DMS114 treated with DMSO at 0.1 percent for 48 hours (cell line): ENCODE data around the gene KIF2A.

ENCODE experiments used
- DNase-seq: peaks from one replicate; lab custom pipeline; 2025; ENCODE audit not compliant: unreplicated experiment; lab: John Stamatoyannopoulos, UW

KIF2A gene

DNA sequence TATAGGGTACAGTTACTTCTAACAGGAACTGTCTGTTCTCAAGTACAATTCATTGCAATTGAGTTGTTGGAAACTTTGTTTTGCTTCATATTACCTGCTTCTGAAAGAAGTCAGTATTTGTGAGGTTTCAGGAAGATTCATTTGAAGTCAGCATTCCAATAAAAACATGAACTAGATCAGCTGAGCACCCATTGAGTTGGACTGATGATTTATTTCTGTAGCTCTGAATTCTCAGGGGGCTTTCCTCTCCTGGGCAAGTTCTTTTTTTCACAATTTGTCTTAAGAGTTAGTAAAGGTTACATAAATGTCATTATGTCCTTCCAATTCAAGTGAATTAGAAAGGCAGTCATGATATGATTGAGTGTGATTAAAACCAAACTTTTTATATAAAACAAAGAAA is 16.2 kb upstream of the KIF2A start:
- DNase-seq, result no peak

DNA sequence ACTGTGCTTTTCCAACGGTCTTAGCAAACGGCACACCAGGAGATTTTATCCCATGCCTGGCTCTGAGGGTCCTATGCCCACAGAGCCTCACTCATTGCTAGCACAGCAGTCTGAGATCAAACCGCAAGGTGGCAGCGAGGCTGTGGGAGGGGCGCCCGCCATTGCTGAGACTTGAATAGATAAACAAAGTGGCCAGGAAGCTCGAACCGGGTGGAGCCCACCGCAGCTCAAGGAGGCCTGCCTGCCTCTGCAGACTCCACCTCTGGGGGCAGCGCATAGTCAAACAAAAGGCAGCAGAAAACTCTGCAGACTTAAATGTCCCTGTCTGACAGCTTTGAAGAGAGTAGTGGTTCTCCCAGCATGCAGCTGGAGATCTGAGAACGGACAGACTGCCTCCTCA is 14.2 kb upstream of the KIF2A start:
- peak; percentile 12 for DNase-seq

DNA sequence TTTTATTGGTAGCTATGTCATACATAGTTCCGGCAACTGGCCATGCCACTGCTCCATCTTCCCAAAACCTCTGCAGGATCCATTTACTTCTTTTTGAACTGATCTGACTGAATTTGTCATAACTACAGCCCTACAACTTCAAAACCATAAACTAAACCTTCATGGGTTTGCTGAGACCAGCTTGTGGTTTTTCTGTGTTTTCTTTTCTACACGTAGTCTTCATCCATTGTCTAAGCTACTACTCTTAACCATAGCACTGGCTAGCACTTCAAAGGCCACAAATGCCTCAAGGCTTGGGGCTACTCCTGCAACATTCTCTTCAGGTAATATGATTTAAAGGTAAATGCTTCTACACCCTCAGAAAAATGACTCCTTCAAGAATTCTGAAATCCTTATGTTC is 9.0 kb upstream of the KIF2A start:
- DNase-seq, result no peak

DNA sequence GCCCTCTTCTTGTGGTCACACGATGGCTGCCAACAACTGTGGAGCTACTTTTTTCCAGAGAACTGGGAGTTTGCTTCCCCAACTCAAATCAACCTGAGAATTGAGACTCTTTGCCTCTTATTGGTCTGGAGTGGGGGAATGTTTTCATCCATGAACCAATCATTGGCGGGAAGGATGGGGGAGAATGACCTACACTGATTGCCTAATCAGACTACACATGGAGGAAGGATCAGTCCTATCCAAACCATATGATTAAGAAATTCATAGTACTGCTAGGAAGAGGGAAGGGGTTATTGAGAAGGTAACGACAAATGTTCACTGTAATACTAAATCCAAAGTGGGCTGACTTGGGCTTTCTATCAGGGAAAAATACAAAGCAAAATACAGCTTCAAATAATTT is 7.9 kb upstream of the KIF2A start:
- no peak for DNase-seq

DNA sequence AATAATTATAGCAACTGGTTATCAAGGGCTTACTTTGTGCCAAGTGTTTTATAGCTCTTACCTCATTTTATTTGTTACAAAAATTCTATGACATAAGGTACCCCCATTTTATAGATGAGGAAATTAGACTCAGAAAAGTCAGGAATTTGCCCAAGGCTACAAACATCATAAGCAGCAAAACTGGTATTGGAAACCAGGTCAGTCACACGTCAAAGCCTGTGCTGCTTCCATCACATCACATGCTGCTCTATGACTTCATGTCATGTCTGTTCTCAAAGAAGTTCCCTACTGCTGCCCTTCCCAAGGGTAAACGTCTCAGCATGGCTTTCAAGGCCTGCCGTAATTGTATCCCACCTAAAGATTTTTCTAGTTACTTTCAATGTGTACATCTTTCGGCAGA is 6.9 kb upstream of the KIF2A start:
- no peak for DNase-seq

DNA sequence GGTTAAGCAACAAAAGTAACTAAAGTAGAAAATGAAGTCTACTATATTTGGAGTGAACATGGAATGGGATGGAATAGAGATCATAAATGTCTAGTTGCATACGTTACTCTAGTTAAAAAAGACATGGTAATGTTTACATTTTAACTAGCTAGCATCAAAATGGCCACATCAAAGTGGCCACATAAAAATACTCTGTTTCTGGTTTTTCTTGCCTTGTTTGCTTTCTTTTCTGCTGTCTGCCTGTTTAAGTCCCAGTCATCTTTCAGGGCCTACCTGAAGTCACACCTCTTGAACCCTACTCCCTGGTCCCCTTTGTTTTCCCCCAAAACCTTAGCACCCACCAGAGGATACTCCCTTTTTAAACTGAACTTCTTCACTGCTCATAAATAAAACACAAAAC is 6.4 kb upstream of the KIF2A start:
- no peak for DNase-seq

DNA sequence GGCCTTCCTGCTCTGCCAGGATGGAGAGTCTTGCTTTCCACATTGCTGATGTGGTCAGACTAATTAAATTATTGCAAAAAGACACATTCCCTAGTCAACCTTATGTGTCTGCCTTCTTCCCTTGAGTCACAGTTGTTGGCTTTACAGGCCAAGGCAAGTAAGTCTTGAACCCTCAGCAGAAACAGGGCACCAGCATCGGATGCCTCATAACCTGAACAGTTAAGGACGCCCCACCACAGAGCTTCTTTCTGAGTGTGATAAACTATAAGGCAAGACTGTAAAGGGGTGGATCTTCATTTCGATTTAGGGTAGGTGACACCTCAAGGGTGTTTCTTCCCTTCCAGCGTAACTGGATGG is 670 bp upstream of the KIF2A start:
- DNase-seq, result no peak

DNA sequence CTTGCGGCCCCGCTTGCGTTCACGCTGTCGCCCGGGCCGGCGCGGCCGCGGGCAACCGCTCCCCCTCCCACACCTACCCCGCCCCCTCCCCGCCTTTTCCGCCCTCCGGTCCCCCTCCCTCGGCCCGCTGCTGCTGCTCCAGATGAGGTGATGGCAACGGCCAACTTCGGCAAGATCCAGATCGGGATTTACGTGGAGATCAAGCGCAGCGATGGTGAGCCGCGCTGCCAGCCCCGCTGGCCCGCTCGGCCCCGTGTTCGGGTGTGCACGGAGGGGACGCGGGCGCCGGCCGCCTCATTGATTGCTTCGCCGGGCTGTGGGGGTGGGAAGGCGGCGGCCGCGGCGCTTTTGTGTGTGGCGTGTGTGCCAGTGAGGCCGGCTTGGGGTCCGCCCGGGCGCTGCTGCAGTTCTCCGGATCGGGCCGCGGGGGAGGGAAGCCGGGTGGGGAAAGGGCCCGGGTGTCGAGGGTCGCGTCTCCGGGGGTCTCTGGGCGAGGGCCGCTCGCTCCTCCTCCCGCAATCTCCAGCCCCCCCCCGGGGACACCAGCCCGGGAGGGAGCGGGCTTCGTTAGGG is 403 bp downstream of the KIF2A start:
- DNase-seq, result no peak

DNA sequence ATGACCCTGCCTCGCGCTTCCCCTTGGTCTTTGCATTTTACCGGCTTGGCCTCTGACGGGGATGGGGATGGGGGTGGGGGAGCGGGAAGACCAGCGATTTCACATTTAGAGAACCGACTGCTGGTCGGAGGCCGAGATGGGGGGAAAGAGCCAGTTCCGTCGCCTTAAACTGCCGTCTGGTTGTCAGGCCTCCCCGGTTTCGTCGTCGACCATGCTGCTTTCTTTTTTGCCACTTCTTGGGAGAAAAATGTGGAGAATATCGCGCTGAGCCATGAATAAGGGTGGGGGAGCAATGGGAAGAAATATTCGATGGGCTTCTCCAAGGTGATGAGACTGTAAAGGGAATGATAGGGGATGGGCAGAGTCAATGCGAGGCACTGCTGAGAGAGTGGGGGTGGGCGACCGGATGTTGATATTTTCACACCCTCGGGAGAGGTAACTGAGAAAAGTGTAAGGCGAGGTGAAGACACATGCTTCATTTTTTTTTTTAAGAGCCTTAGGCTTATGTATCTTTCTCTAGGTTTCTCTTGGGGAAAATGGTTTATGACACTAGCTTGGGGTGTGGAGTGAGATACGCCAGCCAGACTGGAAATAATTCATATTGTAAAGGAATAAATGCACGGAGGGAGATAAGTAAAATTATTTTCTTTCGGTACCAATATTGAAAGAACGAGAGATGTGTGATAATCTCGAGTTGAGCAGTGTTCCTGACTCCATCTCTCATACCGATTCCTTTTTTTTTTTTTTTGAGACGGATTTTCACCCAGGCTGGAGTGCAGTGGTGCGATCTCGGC is 1.1 kb downstream of the KIF2A start:
- DNase-seq, result no peak

DNA sequence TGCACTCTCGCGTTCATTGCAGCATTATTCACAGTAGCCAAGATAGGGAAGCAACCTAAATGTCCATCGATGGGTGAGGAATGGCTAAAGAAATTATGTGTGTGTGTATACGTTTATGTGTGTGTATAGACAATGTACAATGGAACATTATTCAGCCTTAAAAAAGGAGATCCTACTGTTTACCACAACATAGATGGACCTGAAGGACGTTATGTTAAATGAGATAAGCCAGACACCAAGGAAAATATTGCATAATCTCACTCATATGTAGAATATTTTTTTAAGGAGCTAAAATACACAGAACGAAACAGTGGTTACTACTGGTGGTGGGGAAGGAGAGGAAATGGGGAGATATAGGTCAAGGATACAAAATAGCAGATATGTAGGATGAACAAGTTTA is 2.4 kb downstream of the KIF2A start:
- no peak for DNase-seq

DNA sequence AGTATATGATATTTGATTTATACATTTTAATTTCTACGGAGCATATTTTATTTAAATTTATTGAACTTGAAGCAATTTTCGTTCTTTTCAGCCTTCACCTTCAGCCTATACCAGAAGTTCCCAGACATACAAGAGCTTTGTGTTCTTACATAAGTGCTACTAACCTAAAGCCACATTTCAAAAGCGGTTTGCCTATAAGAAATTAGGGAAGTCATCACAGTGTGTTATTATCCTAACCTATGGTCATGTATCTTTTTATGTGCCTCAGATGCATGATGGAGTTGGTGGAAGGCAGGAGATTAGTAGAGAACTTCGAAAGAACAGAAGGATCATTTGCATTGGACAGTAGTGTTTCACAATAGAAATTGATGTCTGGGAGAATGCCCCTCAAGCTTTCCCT is 3.1 kb downstream of the KIF2A start:
- DNase-seq, result no peak

DNA sequence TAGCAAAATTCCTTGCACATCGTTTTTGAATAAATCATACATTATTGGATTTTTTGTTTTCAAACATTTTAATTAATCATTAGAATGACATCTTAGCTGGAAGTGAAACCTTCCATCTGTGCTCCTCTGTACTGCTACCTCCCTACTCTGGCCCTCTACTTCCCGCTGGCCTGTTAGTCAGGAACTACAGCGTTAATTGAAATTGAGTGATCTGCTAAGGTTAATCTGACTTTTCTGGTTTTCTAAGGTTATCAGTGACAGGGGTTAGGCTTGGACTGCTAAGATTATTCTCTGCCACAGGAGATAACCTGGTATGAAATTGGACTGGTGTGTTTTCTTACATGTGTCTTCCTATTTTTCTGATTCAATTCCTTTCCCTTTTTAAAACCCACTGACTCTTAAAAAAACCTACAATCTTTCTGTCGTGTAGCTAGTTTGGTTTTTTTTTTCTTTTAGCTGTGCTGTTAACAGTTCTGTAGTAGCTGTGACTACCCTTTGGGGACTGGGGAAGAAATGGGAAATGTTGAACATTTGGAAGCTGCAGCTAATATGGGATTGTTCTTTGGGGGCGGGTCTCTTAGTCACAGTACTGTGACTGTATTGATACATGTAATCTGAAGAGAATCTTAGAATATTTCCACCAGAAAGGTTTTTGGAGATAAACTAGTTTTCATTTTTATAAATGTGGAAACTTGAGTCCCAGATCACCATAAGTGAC is 4.6 kb downstream of the KIF2A start:
- no peak for DNase-seq

DNA sequence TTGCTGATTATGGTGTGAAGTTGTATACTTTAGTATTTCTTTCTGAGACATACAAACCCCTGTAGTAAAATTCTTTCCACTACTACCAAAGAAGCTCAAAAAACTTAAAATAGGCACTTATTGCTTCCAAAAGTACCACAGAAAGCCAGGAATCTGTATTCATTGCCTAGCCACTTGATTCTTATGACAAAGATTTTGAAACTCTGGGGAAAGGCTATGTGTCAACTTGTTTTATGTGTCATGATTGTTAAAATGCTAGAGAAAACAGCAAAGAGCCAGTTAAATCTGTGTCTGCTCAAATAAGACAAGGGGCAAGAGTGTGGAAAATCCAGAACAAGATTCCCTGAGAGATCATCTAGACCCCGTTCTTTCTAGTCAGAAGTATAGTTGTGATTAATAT is 6.0 kb downstream of the KIF2A start:
- DNase-seq, result no peak

DNA sequence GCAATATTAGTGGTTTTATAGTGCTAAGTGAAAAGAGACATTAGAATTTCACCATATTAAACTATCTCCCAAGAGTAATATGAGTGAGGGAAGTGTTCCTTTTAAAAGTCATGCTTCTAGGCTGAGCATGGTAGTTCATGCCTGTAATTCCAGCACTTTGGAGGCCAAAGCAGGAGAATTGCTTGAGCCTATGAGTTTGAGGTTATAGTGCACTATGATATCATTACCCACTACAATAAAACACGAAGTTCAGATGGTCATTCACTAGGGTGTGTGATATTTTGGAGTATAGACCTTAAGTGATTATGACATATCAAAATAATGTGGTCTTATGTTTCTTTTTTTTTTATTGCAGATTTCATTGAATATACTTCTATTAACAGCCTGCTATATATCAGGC is 6.7 kb downstream of the KIF2A start:
- DNase-seq, result no peak

DNA sequence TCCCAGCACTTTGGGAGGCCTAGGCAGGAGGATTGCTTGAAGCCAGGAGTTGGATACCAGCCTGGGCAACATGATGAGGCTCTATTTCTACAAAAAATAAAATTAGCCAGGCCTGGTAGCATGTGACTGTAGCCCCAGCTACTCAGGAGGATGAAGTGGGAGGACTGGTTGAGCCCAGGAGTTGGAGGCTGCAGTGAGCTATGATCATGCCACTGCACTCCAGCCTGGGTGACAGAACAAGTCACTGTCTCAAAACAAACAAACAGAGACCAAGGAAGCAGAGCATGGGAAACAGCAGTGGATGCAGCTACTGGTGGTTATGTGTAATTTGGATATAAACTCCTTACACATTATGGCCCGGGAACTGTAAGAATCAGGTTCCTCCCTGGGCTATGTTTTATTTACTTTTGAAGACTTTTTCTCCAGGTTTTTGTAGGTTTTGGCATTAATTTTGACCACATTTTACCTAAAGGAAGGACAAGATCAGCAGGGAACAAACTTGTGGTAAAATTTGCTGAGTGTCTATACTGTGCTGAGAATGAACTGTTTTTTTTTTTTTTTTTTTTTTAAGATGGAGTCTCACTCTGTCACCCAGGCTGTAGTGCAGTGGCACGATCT is 8.3 kb downstream of the KIF2A start:
- DNase-seq, result no peak

DNA sequence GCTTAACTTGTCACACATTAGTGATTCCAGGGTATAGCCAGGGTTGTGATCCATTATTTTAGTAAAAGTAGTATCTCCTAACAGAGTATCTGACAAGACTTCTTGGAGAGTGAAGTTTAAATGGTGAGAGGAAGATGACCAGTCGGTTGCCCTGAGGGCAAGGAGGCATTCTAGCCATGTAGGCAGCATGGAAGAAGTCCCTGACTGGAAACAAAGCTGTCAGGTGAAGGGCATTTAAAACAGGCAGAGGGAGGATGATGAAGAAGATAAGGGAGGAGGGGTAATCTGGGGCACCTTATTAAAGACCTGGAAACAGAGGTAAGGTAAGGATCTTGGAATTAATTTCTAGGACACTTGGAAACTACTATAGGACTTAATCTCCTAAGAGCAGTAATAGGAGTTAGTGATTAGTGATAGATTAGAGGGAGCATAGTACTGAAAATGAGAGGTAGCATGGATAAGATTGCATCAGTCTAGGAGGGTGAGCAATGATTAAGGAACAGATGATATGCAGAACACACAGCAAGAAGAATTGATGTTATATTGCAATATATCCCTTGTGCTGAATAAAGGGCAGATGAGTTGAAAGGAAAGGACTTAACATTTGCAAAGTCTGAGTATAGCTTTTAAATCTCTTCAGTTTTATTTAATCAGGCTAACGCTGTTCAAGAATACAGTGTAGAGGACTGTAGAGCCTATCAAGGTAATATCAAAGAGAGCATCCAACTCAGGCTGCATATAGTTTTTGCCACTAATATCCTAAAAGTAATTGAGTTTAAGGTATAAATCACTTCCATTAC is 9.6 kb downstream of the KIF2A start:
- no peak for DNase-seq

DNA sequence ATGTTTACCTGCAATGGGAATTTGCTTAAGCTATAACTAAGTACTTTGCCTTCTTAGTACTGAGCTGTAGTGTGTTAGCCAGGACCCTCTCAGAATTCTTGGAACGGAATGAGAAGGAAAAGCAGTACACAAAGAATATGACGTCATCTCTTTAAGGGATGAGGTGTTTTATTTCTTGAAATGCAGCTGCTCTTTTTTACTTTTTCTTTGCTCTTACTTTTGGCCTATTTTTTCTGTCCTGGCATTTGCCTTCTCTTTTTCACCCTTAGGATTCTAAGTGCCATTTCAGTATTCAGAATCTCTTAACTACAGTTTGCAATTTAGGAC is 10.1 kb downstream of the KIF2A start:
- no peak for DNase-seq

DNA sequence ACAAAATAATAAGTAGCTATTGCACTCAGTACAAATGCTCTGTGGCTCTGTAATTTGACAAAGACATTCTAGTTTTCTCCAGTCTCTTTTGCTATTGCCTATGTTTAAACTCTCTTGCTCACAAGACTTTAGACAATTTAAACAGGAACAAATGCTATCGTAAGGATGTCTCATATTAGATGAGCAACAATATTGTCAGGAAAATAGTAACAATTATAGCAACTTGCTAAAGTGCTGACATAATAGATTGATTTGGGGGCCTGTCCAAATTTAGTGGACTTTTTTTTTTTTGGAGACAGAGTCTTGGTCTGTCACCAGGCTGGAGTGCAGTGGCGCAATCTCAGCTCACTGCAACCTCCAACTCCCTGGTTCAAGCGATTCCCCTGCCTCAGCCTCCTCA is 11.8 kb downstream of the KIF2A start:
- no peak for DNase-seq

DNA sequence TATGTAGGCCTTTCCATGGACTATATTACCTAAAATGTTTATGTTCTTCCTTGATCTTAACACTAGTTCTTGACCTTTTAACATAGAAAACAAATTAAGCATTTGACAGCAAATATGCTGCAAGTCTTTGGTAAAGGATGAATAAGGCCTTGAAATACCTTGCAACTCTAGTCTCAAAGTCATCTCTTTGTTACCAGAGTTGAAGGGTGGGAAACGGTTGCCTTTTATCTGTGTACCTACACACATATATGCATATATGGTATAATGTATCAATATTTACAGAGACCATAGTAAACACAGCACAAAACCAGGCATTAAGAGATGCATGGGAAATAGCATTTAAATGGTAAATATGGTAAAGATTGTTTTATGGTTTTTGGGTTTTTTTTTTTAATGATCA is 16.5 kb downstream of the KIF2A start:
- no peak for DNase-seq

DNA sequence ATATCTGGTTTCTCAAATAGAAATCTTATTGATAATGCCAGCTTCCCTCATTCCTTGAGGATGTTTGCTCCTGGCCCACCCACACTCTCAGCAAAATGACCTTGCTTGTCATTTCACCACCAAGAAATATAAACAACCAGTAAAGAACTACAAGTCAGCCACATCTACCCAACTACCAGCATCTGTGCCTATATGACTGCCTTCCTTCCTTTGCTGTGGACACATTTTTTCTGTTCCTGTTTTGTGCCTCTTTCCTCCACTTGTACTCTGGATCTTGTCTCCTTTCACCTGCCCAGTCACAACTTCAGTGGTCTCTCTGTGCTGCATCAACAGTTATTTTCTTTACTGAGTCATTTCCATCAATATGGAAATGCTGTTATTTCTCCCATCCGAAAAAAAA is 20.3 kb downstream of the KIF2A start:
- no peak for DNase-seq

DNA sequence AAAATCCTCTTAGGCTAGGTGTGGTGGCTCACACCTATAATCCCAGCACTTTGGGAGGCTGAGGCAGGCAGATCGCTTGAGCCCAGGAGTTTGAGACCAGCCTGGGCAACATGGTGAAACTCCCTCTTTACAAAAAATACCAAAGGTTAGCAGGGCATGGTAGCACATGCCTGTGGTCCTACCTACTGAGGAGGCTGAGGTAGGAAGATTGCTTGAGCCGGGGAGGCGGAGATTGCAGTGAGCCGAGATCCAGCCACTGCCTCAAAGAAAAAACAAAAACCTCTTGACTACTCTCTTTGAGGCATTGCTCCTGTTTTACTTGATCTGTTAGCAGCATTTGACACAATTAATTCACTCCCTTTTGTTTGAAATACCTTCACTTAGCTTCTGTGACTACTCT is 20.7 kb downstream of the KIF2A start:
- no peak for DNase-seq
